Testis (tissue), 3 donors: Measurements from ENCODE around the gene PDK1. TPM values are rescaled to one million over a fixed set of nuclear protein-coding genes. Genes with fewer than 3 reads are reported as not detected.
"Not testable (repeated sequence)": the region's sequence is repeated elsewhere in the genome, so short reads cannot be mapped to it uniquely, and the experiment has no call there.

Experiments
- DNase-seq: peaks from one replicate; pipeline ENCODE4 v3.0.0-alpha.2; 2019
- H3K27ac ChIP-seq, 2 donors: fragments of 200-600 bp; sonication (generic); one replicate each; pipeline ENCODE4 v1.5.1; 2019
- H3K27me3 ChIP-seq: fragments of 200-600 bp; sonication (generic); one replicate; pipeline ENCODE4 v1.5.1; 2019
- H3K36me3 ChIP-seq: fragments of 200-600 bp; sonication (generic); one replicate; pipeline ENCODE4 v1.5.1; 2017; ENCODE audit warnings: low read depth; ENCODE audit errors: missing control alignments
- H3K4me1 ChIP-seq: fragments of 200-600 bp; sonication (generic); one replicate; pipeline ENCODE4 v1.5.1; 2019
- H3K4me3 ChIP-seq, 2 donors: fragments of 200-600 bp; sonication (generic); one replicate each; pipeline ENCODE4 v1.5.1; 2017 to 2019
- H3K9me3 ChIP-seq: fragments of 200-600 bp; sonication (generic); one replicate; pipeline ENCODE4 v1.5.1; 2017
- POLR2A ChIP-seq: fragments of 450-650 bp; IDR thresholded peaks from one replicate; pipeline ENCODE4 v1.6.1; 2017; ENCODE audit warnings: antibody characterized with exemption, mild to moderate bottlenecking, moderate library complexity
- WGBS, 2 donors: methylation state at CpG; one replicate each; pipeline ENCODE4 v1.1.5; 2018; 5-methylcytosine and 5-hydroxymethylcytosine counted together
- intact Hi-C: fragments of 100-400 bp; cut with DNase I; formaldehyde crosslinking; loops from one replicate; pipeline ENCODE4 v1.15.1; 2023; ENCODE audit warnings: low total_unique reads
- polyA plus RNA-seq: library from polyadenylated mRNA; stranded (reverse); fragments of 350-450 nt; fragmentation: Illumina TruSeq; extraction: RNeasy Lipid Tissue Mini Kit (QIAGEN cat#74804); gene quantifications from one replicate; pipeline ENCODE4 v1.2.3, GENCODE V29; 2014; ENCODE audit warnings: low read depth, low replicate concordance; ENCODE audit not compliant: insufficient read depth
- total RNA-seq, 2 donors: library from RNA; depleted of rRNA; stranded (reverse); fragments of >200 nt; gene quantifications; one replicate each; pipeline ENCODE4 v1.2.3, GENCODE V29; 2016
- TF ChIP-seq, protein P1 (sequence below), 3 experiments: fragments of 450-650 bp in 2 of 3; fragments of 200-600 bp in 1 of 3; sonication (generic) in 1 of 3; IDR thresholded peaks; one replicate each; pipeline ENCODE4 v1.5.1; 2016 to 2019; ENCODE audit warnings: antibody characterized with exemption in 3 of 3, mild to moderate bottlenecking in 2 of 3, moderate library complexity in 1 of 3

PDK1 gene
- total and polyA plus RNA-seq, 3 donors from 2014 or later: 13.4 to 28.7 (median 18.7) TPM

DNA sequence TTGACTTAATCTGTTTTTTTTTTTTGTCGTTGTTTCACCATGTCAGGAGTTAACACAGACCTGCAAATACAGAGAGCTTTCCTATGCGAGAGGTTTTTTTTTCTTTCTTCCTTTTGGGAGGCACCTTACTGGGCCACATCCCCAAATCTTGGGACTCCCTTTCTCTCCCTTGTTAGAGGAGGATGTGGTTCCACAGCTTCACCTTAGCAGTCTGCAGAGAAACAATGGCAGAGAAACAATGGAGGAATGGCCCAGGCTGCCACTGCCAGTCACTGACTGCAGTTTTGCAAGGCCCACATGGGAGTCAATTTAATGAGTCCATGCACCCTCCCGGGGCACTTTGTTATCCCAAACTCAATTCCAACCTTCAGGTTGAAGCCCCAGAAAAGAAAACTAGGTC lies 20.8 kb upstream of the PDK1 start:
- Histone ChIP-seq H3K27ac (no peak overlapping the region), H3K36me3 (no peaks in the 10 kb centered on the region), H3K9me3 (no peaks in the 10 kb centered on the region), H3K4me3 (no peak overlapping the region), H3K27me3 (no peaks in the 10 kb centered on the region), H3K4me1 (no peaks in the 10 kb centered on the region)
- no peak for DNase-seq
- intact Hi-C loops: no loop called here
- TF ChIP-seq POLR2A: no peak
- TF ChIP-seq, protein P1, sequence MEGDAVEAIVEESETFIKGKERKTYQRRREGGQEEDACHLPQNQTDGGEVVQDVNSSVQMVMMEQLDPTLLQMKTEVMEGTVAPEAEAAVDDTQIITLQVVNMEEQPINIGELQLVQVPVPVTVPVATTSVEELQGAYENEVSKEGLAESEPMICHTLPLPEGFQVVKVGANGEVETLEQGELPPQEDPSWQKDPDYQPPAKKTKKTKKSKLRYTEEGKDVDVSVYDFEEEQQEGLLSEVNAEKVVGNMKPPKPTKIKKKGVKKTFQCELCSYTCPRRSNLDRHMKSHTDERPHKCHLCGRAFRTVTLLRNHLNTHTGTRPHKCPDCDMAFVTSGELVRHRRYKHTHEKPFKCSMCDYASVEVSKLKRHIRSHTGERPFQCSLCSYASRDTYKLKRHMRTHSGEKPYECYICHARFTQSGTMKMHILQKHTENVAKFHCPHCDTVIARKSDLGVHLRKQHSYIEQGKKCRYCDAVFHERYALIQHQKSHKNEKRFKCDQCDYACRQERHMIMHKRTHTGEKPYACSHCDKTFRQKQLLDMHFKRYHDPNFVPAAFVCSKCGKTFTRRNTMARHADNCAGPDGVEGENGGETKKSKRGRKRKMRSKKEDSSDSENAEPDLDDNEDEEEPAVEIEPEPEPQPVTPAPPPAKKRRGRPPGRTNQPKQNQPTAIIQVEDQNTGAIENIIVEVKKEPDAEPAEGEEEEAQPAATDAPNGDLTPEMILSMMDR (IDR thresholded peaks at IDR 0.05): no peak
- WGBS, 2 donors: 98% methylated on average over 3 of the region's 3 CpGs

DNA sequence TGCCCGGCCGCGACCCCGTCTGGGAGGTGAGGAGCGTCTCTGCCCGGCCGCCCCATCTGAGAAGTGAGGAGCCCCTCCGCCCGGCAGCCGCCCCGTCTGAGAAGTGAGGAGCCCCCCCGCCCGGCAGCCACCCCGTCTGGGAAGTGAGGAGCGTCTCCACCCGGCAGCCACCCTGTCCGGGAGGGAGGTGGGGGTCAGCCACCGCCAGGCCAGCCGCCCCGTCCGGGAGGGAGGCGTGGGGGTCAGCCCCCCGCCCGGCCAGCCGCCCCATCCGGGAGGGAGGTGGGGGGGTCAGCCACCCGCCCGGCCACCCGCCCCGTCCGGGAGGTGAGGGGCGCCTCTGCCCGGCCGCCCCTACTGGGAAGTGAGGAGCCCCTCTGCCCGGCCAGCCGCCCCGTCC lies 18.0 kb upstream of the PDK1 start:
- H3K4me1 ChIP-seq, H3K27ac ChIP-seq, H3K36me3 ChIP-seq, intact Hi-C loops, H3K9me3 ChIP-seq, H3K27me3 ChIP-seq, H3K4me3 ChIP-seq, DNase-seq: not testable (repeated sequence)
- 97% methylated on average over 6 of the region's 37 CpGs; no CpG with 5 or more reads in 1 of the 2 donors for WGBS, 2 donors

DNA sequence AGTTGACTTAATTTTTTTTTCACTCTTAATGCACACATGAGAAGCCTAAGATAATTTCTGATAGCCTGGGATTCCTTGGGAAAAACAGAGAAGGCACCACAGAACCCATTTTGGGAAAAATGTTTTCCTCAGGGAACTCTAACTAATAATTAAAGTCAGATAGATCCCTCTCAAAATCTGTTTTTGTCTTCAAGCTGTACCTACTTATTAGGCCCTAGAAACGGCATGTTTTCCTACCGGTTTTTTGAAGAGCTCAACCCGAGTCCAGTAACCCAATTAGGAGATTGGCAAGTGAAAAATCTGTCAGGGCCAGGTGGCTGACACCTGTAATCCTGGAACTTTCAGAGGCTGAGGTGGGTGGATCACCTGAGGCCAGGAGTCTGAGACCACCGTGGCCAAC lies 16.1 kb upstream of the PDK1 start:
- Histone ChIP-seq H3K36me3 (no peaks in the 10 kb centered on the region), H3K4me1 (no peaks in the 10 kb centered on the region), H3K27me3 (no peaks in the 10 kb centered on the region), H3K4me3 (no peak overlapping the region), H3K27ac (no peak overlapping the region), H3K9me3 (no peaks in the 10 kb centered on the region)
- DNase-seq: no peak
- TF ChIP-seq, protein P1 (IDR thresholded peaks at IDR 0.05): no peak
- TF ChIP-seq POLR2A: no peak
- 79 to 93% methylated on average over 4 of the region's 4 CpGs for WGBS, 2 donors
- intact Hi-C loops: no loop called here

DNA sequence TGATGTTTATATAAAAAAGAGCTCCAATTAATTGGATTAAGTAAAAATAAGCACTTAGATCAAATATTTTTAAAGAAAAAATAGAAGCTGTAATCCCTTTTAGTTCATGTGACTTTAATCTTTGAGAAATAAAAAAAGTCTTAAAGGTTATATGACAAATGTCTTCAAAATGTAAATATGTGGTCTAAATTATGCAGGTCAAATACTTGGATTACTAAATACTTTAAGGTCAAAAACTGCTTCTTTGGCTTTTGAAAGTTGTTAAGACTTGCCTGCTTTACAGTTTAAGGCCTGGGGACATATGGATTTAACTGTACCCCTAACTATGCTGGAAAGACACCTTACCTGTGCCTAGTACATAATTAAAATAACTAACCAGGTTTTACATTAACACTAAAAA lies 15.5 kb upstream of the PDK1 start:
- no peak for TF ChIP-seq POLR2A
- TF ChIP-seq, protein P1 (IDR thresholded peaks at IDR 0.05): no peak

DNA sequence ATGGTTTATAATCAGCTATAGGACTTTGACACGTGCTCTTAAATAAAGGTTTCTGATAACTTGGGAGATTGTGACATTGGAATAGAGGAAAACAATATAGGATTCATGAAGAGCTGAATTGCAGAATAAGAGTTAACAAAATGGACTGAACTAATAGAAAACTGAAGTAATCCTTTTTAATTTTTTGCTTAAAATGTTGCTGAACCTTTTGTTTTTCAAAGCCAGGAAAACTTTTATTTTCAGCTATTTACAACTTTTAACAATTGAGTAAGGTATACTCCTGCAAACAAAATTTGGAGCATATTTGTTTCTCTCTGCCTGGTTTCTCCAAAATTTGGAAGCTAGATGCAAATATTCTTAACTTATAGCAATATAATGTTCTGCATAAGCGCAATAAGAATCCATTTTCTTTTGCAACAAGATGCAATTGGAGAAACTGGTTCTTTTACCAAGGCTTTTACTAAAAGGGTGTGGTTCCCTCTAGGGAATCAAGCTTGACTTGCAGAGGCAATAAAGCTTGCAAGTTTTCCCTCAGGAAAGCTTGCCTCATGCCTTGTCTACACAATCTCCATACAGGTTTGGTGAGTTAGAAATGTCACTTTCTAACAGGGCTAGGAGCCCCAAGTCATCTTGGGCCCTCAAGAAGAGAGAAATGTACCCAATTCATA lies 10.3 kb upstream of the PDK1 start:
- no peaks in the 10 kb centered on the region for H3K9me3 ChIP-seq
- WGBS, 2 donors: 90 to 93% methylated on average over 2 of the region's 2 CpGs
- H3K27me3 ChIP-seq: no peaks in the 10 kb centered on the region
- H3K36me3 ChIP-seq: no peaks in the 10 kb centered on the region
- no peak overlapping the region for H3K4me3 ChIP-seq
- H3K27ac ChIP-seq: no peak overlapping the region
- TF ChIP-seq, protein P1 (IDR thresholded peaks at IDR 0.05): no peak
- TF ChIP-seq POLR2A: no peak
- DNase-seq: no peak
- H3K4me1 ChIP-seq: no peaks in the 10 kb centered on the region
- intact Hi-C loops: no loop called here

More for the DNA sequence above, 15.5 kb upstream of the PDK1 start:
- Histone ChIP-seq H3K27me3 (no peaks in the 10 kb centered on the region), H3K9me3 (no peaks in the 10 kb centered on the region), H3K36me3 (no peaks in the 10 kb centered on the region), H3K27ac (no peak overlapping the region), H3K4me3 (no peak overlapping the region), H3K4me1 (no peaks in the 10 kb centered on the region)
- intact Hi-C loops: no loop called here
- DNase-seq: no peak
